Keratinocyte (primary cell): ENCODE results near the gene FCGR3B. TPM values are rescaled to one million over a fixed set of nuclear protein-coding genes. Genes with fewer than 3 reads are reported as not detected.
"Not testable (repeated sequence)": the region's sequence is repeated elsewhere in the genome, so short reads cannot be mapped to it uniquely, and the experiment has no call there.

ENCODE experiments used
- DNase-seq: peaks from one replicate; pipeline ENCODE4 v3.0.0-alpha.2; 2011; ENCODE audit warnings: low read depth, missing footprints, low spot score
- FAIRE-seq: peaks from 2 replicates; lab custom pipeline; 2011; peaks lifted over from hg19 to GRCh38; lab: Jason Lieb, UNC
- H2AFZ ChIP-seq: 2 replicates; pipeline ENCODE4 v1.6.0; 2012; ENCODE audit warnings: low read length, control low read depth, inconsistent platforms; ENCODE audit not compliant: control insufficient read depth
- H3K27ac ChIP-seq: 2 replicates; pipeline ENCODE4 v1.5.1; 2011; ENCODE audit warnings: low read length; ENCODE audit not compliant: control insufficient read depth, insufficient read depth
- H3K27me3 ChIP-seq: 3 replicates; pipeline ENCODE4 v1.6.0; 2011; ENCODE audit warnings: low read length; ENCODE audit not compliant: control insufficient read depth, insufficient read depth; ENCODE audit errors: extremely low read depth
- H3K36me3 ChIP-seq, 2 experiments: 2 replicates in 1 of 2; 3 replicates in 1 of 2; pipeline ENCODE4 v1.5.1; 2011; ENCODE audit warnings: low read length in 2 of 2, mild to moderate bottlenecking in 1 of 2; ENCODE audit not compliant: control insufficient read depth in 2 of 2, insufficient read depth in 2 of 2; ENCODE audit errors: extremely low read depth in 1 of 2
- H3K4me1 ChIP-seq: 3 replicates; pipeline ENCODE4 v1.5.1; 2011; ENCODE audit warnings: low read length; ENCODE audit not compliant: control insufficient read depth, insufficient read depth; ENCODE audit errors: extremely low read depth
- H3K4me2 ChIP-seq: 3 replicates; pipeline ENCODE4 v1.6.0; 2011; ENCODE audit warnings: low read depth, low read length; ENCODE audit not compliant: control insufficient read depth, insufficient read depth; ENCODE audit errors: extremely low read depth
- H3K4me3 ChIP-seq, 3 experiments: fragments of 200-600 bp in 1 of 3; sonication (generic) in 1 of 3; 2 replicates in 2 of 3; 3 replicates in 1 of 3; pipeline ENCODE4 v1.5.1; 2011 to 2016; ENCODE audit warnings: low read length in 3 of 3, mild to moderate bottlenecking in 3 of 3, control low read depth in 2 of 3, inconsistent platforms in 1 of 3, low read depth in 1 of 3, mixed read lengths in 1 of 3, mixed run types in 1 of 3, moderate library complexity in 1 of 3; ENCODE audit not compliant: control insufficient read depth in 2 of 3, insufficient read depth in 2 of 3; ENCODE audit errors: extremely low read depth in 1 of 3
- H3K79me2 ChIP-seq: 2 replicates; pipeline ENCODE4 v1.6.0; 2012; ENCODE audit warnings: low read length; ENCODE audit not compliant: control insufficient read depth, insufficient read depth
- H3K9ac ChIP-seq: 3 replicates; pipeline ENCODE4 v1.6.0; 2011; ENCODE audit warnings: low read length; ENCODE audit not compliant: control insufficient read depth, insufficient read depth; ENCODE audit errors: extremely low read depth
- H3K9me1 ChIP-seq: 3 replicates; pipeline ENCODE4 v1.6.0; 2011; ENCODE audit warnings: low read length; ENCODE audit not compliant: control insufficient read depth, insufficient read depth; ENCODE audit errors: extremely low read depth
- H3K9me3 ChIP-seq: 2 replicates; pipeline ENCODE4 v1.5.1; 2012; ENCODE audit warnings: low read depth, low read length; ENCODE audit not compliant: control insufficient read depth
- H4K20me1 ChIP-seq: 3 replicates; pipeline ENCODE4 v1.6.0; 2011; ENCODE audit warnings: low read length; ENCODE audit not compliant: control insufficient read depth, insufficient read depth; ENCODE audit errors: extremely low read depth
- dilution Hi-C: fragments of 300-500 bp; cut with MboI; formaldehyde crosslinking; loops from one replicate; pipeline ENCODE4 v1.7.0; 2020; ENCODE audit warnings: low sequenced_read_pairs; ENCODE audit not compliant: extremely low pct_ligation_motif_present
- polyA plus RNA-seq, 5 experiments: library from polyadenylated mRNA; depleted of rRNA in 3 of 5; stranded (reverse) in 3 of 5; stranded (forward) in 1 of 5; unstranded in 1 of 5; fragments of >200 nt; gene quantifications; 1 replicate in 1 of 5; 2 replicates in 3 of 5; 3 replicates in 1 of 5; pipeline versions ENCODE4 v1.2.1 to v1.2.3, GENCODE V29; 2011 to 2012; ENCODE audit warnings: missing spikeins in 2 of 5, low read depth in 1 of 5, low replicate concordance in 1 of 5

Gene FCGR3B
- polyA plus RNA-seq, 1 donor (not counting 4 experiments of a cell fraction or from before 2014, with no cell fraction given): not detected

GRCh38 chr1:161673437-161673836, 42.5 kb upstream of the FCGR3B start:
- H3K4me1 ChIP-seq, H3K4me2 ChIP-seq, H3K79me2 ChIP-seq, H3K36me3 ChIP-seq, FAIRE-seq, H3K9ac ChIP-seq, H3K27ac ChIP-seq, H3K9me3 ChIP-seq, DNase-seq, H4K20me1 ChIP-seq, dilution Hi-C loops, H3K27me3 ChIP-seq, H3K4me3 ChIP-seq, H3K9me1 ChIP-seq, H2AFZ ChIP-seq: not testable (repeated sequence)

GRCh38 chr1:161671045-161672020, 40.4 kb upstream of the FCGR3B start:
- H3K4me3 ChIP-seq, H3K79me2 ChIP-seq, H3K36me3 ChIP-seq, H3K4me1 ChIP-seq, H3K4me2 ChIP-seq, H3K27ac ChIP-seq, FAIRE-seq, H3K9ac ChIP-seq, H3K9me1 ChIP-seq, H3K27me3 ChIP-seq, H3K9me3 ChIP-seq, DNase-seq, dilution Hi-C loops, H4K20me1 ChIP-seq, H2AFZ ChIP-seq: not testable (repeated sequence)

- H3K27me3 ChIP-seq, H3K9me3 ChIP-seq, DNase-seq, H3K9ac ChIP-seq, H3K4me2 ChIP-seq, H3K4me1 ChIP-seq, H3K36me3 ChIP-seq, H4K20me1 ChIP-seq, H3K27ac ChIP-seq, dilution Hi-C loops, FAIRE-seq, H3K9me1 ChIP-seq, H3K79me2 ChIP-seq, H3K4me3 ChIP-seq, H2AFZ ChIP-seq: not testable (repeated sequence)
These were observed 33.7 kb upstream of the FCGR3B start for GRCh38 chr1:161664689-161665088.

- H3K4me1 ChIP-seq, H3K9ac ChIP-seq, H2AFZ ChIP-seq, H3K4me3 ChIP-seq, H3K9me1 ChIP-seq, H3K9me3 ChIP-seq, H3K36me3 ChIP-seq, H3K4me2 ChIP-seq, dilution Hi-C loops, H3K27me3 ChIP-seq, FAIRE-seq, DNase-seq, H3K27ac ChIP-seq, H3K79me2 ChIP-seq, H4K20me1 ChIP-seq: not testable (repeated sequence)
These were observed 32.6 kb upstream of the FCGR3B start for GRCh38 chr1:161663569-161663968.
